Endothelial cell of umbilical vein (primary cell): ENCODE measurements around the gene ICOSLG. TPM values are rescaled to one million over a fixed set of nuclear protein-coding genes. Genes with fewer than 3 reads are reported as not detected.

Experiments used
- BruUV-seq: library from RNA; stranded (reverse); fragments of 400-500 nt; replicated peaks from 2 replicates; lab custom pipeline; 2021; lab: Mats Ljungman, UMichigan
- CTCF ChIA-PET: fragments of 300-600, 350-600 bp; sonication (Branson Sonifier 250); formaldehyde crosslinking; loops from one replicate; lab custom pipeline; 2021; ENCODE audit warnings: antibody characterized with exemption, inconsistent platforms; lab: Charles Lee
- POLR2A ChIA-PET: fragments of 300-600, 350-600 bp; sonication (Branson Sonifier 250); formaldehyde crosslinking; loops from one replicate; lab custom pipeline; 2021; ENCODE audit warnings: antibody characterized with exemption, inconsistent platforms; lab: Charles Lee
- DNase-seq: peaks from one replicate; pipeline ENCODE4 v3.0.0-alpha.2; 2011; ENCODE audit warnings: low read depth, low spot score
- FAIRE-seq: peaks from 2 replicates; lab custom pipeline; 2011; peaks lifted over from hg19 to GRCh38; lab: Jason Lieb, UNC
- H2AFZ ChIP-seq: 2 replicates; pipeline ENCODE4 v1.6.0; 2012; ENCODE audit warnings: low read depth, low read length, control low read depth, inconsistent platforms
- H3K27ac ChIP-seq: 2 replicates; pipeline ENCODE4 v1.5.1; 2011; ENCODE audit warnings: low read depth, mild to moderate bottlenecking, control low read depth, low read length, moderate library complexity; ENCODE audit not compliant: insufficient read depth
- H3K27me3 ChIP-seq, 2 experiments: 2 replicates each; pipeline versions ENCODE4 v1.6.0 to v1.6.1; 2011; ENCODE audit warnings: low read length in 2 of 2, mixed read lengths in 1 of 2; ENCODE audit not compliant: control insufficient read depth in 2 of 2, insufficient read depth in 2 of 2
- H3K36me3 ChIP-seq, 2 experiments: 2 replicates in 1 of 2; 3 replicates in 1 of 2; pipeline ENCODE4 v1.5.1; 2011; ENCODE audit warnings: low read length in 2 of 2, mild to moderate bottlenecking in 1 of 2, moderate library complexity in 1 of 2; ENCODE audit not compliant: control insufficient read depth in 2 of 2, insufficient read depth in 2 of 2; ENCODE audit errors: extremely low read depth in 1 of 2
- H3K4me1 ChIP-seq: 3 replicates; pipeline ENCODE4 v1.5.1; 2011; ENCODE audit warnings: mild to moderate bottlenecking, low read length; ENCODE audit not compliant: control insufficient read depth, insufficient read depth; ENCODE audit errors: extremely low read depth
- H3K4me2 ChIP-seq: 2 replicates; pipeline ENCODE4 v1.6.1; 2011; ENCODE audit warnings: low read length, control low read depth, mixed read lengths; ENCODE audit not compliant: insufficient read depth
- H3K4me3 ChIP-seq, 3 experiments: fragments of 200-600 bp in 1 of 3; sonication (generic), shearing (Covaris generic) in 1 of 3; replicated peaks in 1 of 3; 2 replicates each; pipeline ENCODE4 v1.5.1; 2011 to 2016; ENCODE audit warnings: control low read depth in 3 of 3, low read length in 3 of 3, mild to moderate bottlenecking in 2 of 3, inconsistent platforms in 1 of 3, low read depth in 1 of 3, moderate library complexity in 1 of 3; ENCODE audit not compliant: insufficient read depth in 1 of 3
- H3K79me2 ChIP-seq: 2 replicates; pipeline ENCODE4 v1.6.0; 2012; ENCODE audit warnings: low read length, inconsistent platforms; ENCODE audit not compliant: control insufficient read depth, insufficient read depth
- H3K9ac ChIP-seq: replicated peaks from 2 replicates; pipeline ENCODE3; 2011; ENCODE audit warnings: low read length, control low read depth; ENCODE audit not compliant: insufficient read depth; ENCODE audit errors: extremely low read depth
- H3K9me1 ChIP-seq: replicated peaks from 3 replicates; pipeline ENCODE4 v1.6.0; 2011; ENCODE audit warnings: mild to moderate bottlenecking, low read length; ENCODE audit not compliant: control insufficient read depth, insufficient read depth; ENCODE audit errors: extremely low read depth
- H3K9me3 ChIP-seq: replicated peaks from 2 replicates; pipeline ENCODE4 v1.5.1; 2012; ENCODE audit warnings: low read length, inconsistent platforms; ENCODE audit not compliant: control insufficient read depth, insufficient read depth
- H4K20me1 ChIP-seq: replicated peaks from 2 replicates; pipeline ENCODE3; 2011; ENCODE audit warnings: mild to moderate bottlenecking, low read length; ENCODE audit not compliant: control insufficient read depth, insufficient read depth; ENCODE audit errors: extremely low read depth
- EZH2 ChIP-seq: IDR thresholded peaks from 2 replicates; pipeline ENCODE4 v1.6.1; 2012; ENCODE audit warnings: borderline replicate concordance, low read depth, mild to moderate bottlenecking, moderate library complexity, low read length, inconsistent platforms; ENCODE audit not compliant: severe bottlenecking
- FOS ChIP-seq: IDR thresholded peaks from 2 replicates; pipeline ENCODE4 v1.6.1; 2011; ENCODE audit warnings: mild to moderate bottlenecking, low read length, moderate library complexity, borderline replicate concordance; ENCODE audit not compliant: insufficient read depth
- GATA2 ChIP-seq: IDR thresholded peaks from 2 replicates; pipeline ENCODE4 v1.7.0; 2011; ENCODE audit warnings: low read depth, mild to moderate bottlenecking, moderate library complexity, mixed read lengths, low read length; ENCODE audit not compliant: insufficient read length, insufficient read depth
- JUN ChIP-seq: IDR thresholded peaks from 2 replicates; pipeline ENCODE4 v1.6.1; 2011; ENCODE audit warnings: borderline replicate concordance, low read depth; ENCODE audit not compliant: insufficient read length, insufficient read depth
- MYC ChIP-seq: IDR thresholded peaks from one replicate; pipeline ENCODE4 v1.6.1; 2011; ENCODE audit warnings: mild to moderate bottlenecking, low read depth, low read length
- POLR2A ChIP-seq: IDR thresholded peaks from 2 replicates; pipeline ENCODE4 v1.6.1; 2012; ENCODE audit warnings: low read depth, mild to moderate bottlenecking, control low read depth, low read length
- POLR2AphosphoS5 ChIP-seq: IDR thresholded peaks from 2 replicates; pipeline ENCODE4 v1.6.1; 2012; ENCODE audit warnings: low read depth, mild to moderate bottlenecking, control low read depth, low read length, moderate library complexity; ENCODE audit not compliant: insufficient read depth
- dilution Hi-C: fragments of 300-500 bp; cut with MboI; formaldehyde crosslinking; loops from one replicate; pipeline ENCODE4 v1.15.0; 2019; ENCODE audit warnings: low sequenced_read_pairs; ENCODE audit not compliant: extremely low pct_ligation_motif_present
- intact Hi-C: fragments of 100-400 bp; cut with micrococcal nuclease; formaldehyde crosslinking; loops from one replicate; pipeline ENCODE4 v1.10.0; 2022
- polyA plus RNA-seq, 4 experiments: library from polyadenylated mRNA; depleted of rRNA in 3 of 4; stranded (reverse) in 3 of 4; unstranded in 1 of 4; fragments of >200 nt; gene quantifications; 2 replicates each; pipeline versions ENCODE4 v1.2.1 to v1.2.3, GENCODE V29; 2011 to 2012; ENCODE audit warnings: missing spikeins in 1 of 4
- total RNA-seq: library from RNA; stranded (reverse); gene quantifications from 2 replicates; pipeline ENCODE4 v1.2.3, GENCODE V29; 2021
- TF ChIP-seq, protein P1 (sequence below): IDR thresholded peaks from 2 replicates; pipeline ENCODE4 v1.6.1; 2011; ENCODE audit not compliant: insufficient read depth, insufficient read length
- TF ChIP-seq, protein P2 (sequence below), 2 donors: IDR thresholded peaks; 1 replicate in 1 of 2; 2 replicates in 1 of 2; pipeline ENCODE4 v1.5.1; 2011; ENCODE audit warnings: low read length in 2 of 2, mild to moderate bottlenecking in 2 of 2, moderate library complexity in 2 of 2, control low read depth in 1 of 2, inconsistent platforms in 1 of 2, low read depth in 1 of 2; ENCODE audit not compliant: insufficient read depth in 1 of 2; ENCODE audit errors: extremely low read depth in 1 of 2

Gene ICOSLG
- total and polyA plus RNA-seq, 2 donors (not counting 3 experiments of a cell fraction or from before 2014, with no cell fraction given): 0.91 to 2.9 TPM

- Histone ChIP-seq H3K4me3 (no peak overlapping the region), H3K9ac (no peak overlapping the region), H3K4me2 (no peak overlapping the region), H2AFZ (no peak overlapping the region), H3K27me3 (peaks cover 0 to 2% of the 10 kb centered on the region in 2 experiments), H3K9me3 (no peaks in the 10 kb centered on the region), H3K9me1 (no peaks in the 10 kb centered on the region), H3K27ac (no peak overlapping the region), H3K79me2 (no peaks in the 10 kb centered on the region), H3K4me1 (peaks cover 8% of the 10 kb centered on the region), H4K20me1 (no peaks in the 10 kb centered on the region), H3K36me3 (no peaks in the 10 kb centered on the region)
- DNase-seq: no peak
- POLR2A ChIA-PET: no interaction called here
- TF ChIP-seq EZH2 (no peak), POLR2AphosphoS5 (no peak), GATA2 (no peak), JUN (no peak), MYC (no peak), POLR2A (no peak), FOS (no peak)
- TF ChIP-seq, protein P1, sequence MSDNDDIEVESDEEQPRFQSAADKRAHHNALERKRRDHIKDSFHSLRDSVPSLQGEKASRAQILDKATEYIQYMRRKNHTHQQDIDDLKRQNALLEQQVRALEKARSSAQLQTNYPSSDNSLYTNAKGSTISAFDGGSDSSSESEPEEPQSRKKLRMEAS: no peak
- TF ChIP-seq, protein P2, sequence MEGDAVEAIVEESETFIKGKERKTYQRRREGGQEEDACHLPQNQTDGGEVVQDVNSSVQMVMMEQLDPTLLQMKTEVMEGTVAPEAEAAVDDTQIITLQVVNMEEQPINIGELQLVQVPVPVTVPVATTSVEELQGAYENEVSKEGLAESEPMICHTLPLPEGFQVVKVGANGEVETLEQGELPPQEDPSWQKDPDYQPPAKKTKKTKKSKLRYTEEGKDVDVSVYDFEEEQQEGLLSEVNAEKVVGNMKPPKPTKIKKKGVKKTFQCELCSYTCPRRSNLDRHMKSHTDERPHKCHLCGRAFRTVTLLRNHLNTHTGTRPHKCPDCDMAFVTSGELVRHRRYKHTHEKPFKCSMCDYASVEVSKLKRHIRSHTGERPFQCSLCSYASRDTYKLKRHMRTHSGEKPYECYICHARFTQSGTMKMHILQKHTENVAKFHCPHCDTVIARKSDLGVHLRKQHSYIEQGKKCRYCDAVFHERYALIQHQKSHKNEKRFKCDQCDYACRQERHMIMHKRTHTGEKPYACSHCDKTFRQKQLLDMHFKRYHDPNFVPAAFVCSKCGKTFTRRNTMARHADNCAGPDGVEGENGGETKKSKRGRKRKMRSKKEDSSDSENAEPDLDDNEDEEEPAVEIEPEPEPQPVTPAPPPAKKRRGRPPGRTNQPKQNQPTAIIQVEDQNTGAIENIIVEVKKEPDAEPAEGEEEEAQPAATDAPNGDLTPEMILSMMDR (IDR thresholded peaks at IDR 0.05; ENCODE audit: extremely low read depth in 1 of 2, insufficient read depth in 1 of 2, low read depth in 1 of 2, low read length in 2 of 2): no peak
- dilution Hi-C loops: no loop called here
- no TSS peak for BruUV-seq
- intact Hi-C loops: no loop called here
- no peak for FAIRE-seq
- CTCF ChIA-PET: no interaction called here
These were observed 14.8 kb upstream of the ICOSLG start for GRCh38 chr21:44255511-44255981.
